Measurements from ENCODE around the gene CCNI. TPM values are rescaled to one million over a fixed set of nuclear protein-coding genes. Genes with fewer than 3 reads are reported as not detected.
"Not testable (repeated sequence)": the region's sequence is repeated elsewhere in the genome, so short reads cannot be mapped to it uniquely, and the experiment has no call there.

Gene CCNI
- polyA plus RNA-seq (ENCODE audit: insufficient read length in 4 of 4): 100 to 1,000 TPM; 378 to 434 (median 397) TPM

- DNase-seq (ENCODE audit: low read depth in 4 of 4, low spot score in 2 of 4): peak; percentile 97 to 100 (median 100)
These were observed at the start of gene CCNI for GRCh38 chr4:77075869-77076799. Gene CCNI (minus strand): TSS chr4:77075989. CDS start chr4:77066362, 9,627 bp downstream.

- DNase-seq (ENCODE audit: low read depth in 4 of 4, low spot score in 2 of 4): no peak
These were observed 48.8 kb upstream of the CCNI start for GRCh38 chr4:77124576-77124975.

- DNase-seq (ENCODE audit: low read depth in 4 of 4, low spot score in 2 of 4): no peak
These were observed 47.6 kb upstream of the CCNI start for GRCh38 chr4:77123411-77123810.

- DNase-seq (ENCODE audit: low read depth in 4 of 4, low spot score in 2 of 4): no peak
These were observed 46.9 kb upstream of the CCNI start for GRCh38 chr4:77122656-77123055.

GRCh38 chr4:77121736-77122240 is 46.0 kb upstream of the CCNI start:
- no peak for DNase-seq (ENCODE audit: low read depth in 4 of 4, low spot score in 2 of 4)

- DNase-seq (ENCODE audit: low read depth in 4 of 4, low spot score in 2 of 4): no peak
These were observed 45.2 kb upstream of the CCNI start for GRCh38 chr4:77120886-77121508.

GRCh38 chr4:77117721-77118120 is 41.9 kb upstream of the CCNI start:
- no peak for DNase-seq (ENCODE audit: low read depth in 4 of 4, low spot score in 2 of 4)

- DNase-seq (ENCODE audit: low read depth in 4 of 4, low spot score in 2 of 4): no peak
These were observed 37.3 kb upstream of the CCNI start for GRCh38 chr4:77113069-77113468.

GRCh38 chr4:77110730-77111129 is 34.9 kb upstream of the CCNI start:
- no peak for DNase-seq (ENCODE audit: low read depth in 4 of 4, low spot score in 2 of 4)

GRCh38 chr4:77104791-77105540 is 29.2 kb upstream of the CCNI start:
- no peak for DNase-seq (ENCODE audit: low read depth in 4 of 4, low spot score in 2 of 4)

- no peak for DNase-seq (ENCODE audit: low read depth in 4 of 4, low spot score in 2 of 4)
These were observed 28.6 kb upstream of the CCNI start for GRCh38 chr4:77104388-77104787.

- no peak for DNase-seq (ENCODE audit: low read depth in 4 of 4, low spot score in 2 of 4)
These were observed 24.4 kb upstream of the CCNI start for GRCh38 chr4:77100234-77100633.

- DNase-seq (ENCODE audit: low read depth in 4 of 4, low spot score in 2 of 4): no peak
These were observed 21.8 kb upstream of the CCNI start for GRCh38 chr4:77097611-77098010.

GRCh38 chr4:77095101-77095821 is 19.5 kb upstream of the CCNI start:
- DNase-seq (ENCODE audit: low read depth in 4 of 4, low spot score in 2 of 4): no peak

GRCh38 chr4:77094496-77094895 is 18.7 kb upstream of the CCNI start:
- DNase-seq (ENCODE audit: low read depth in 4 of 4, low spot score in 2 of 4): no peak

GRCh38 chr4:77093401-77093800 is 17.6 kb upstream of the CCNI start:
- no peak for DNase-seq (ENCODE audit: low read depth in 4 of 4, low spot score in 2 of 4)

GRCh38 chr4:77092975-77093374 is 17.2 kb upstream of the CCNI start:
- DNase-seq (ENCODE audit: low read depth in 4 of 4, low spot score in 2 of 4): no peak

- no peak for DNase-seq (ENCODE audit: low read depth in 4 of 4, low spot score in 2 of 4)
These were observed 14.1 kb upstream of the CCNI start for GRCh38 chr4:77089866-77090265.

GRCh38 chr4:77087027-77087426 is 11.2 kb upstream of the CCNI start:
- not testable (repeated sequence) for DNase-seq (ENCODE audit: low read depth in 4 of 4, low spot score in 2 of 4)

- no peak for DNase-seq (ENCODE audit: low read depth in 4 of 4, low spot score in 2 of 4)
These were observed 8.3 kb upstream of the CCNI start for GRCh38 chr4:77084019-77084639.
